NB4 (cell line): Measurements from ENCODE around the gene MMD.
"Not testable (repeated sequence)": the region's sequence is repeated elsewhere in the genome, so short reads cannot be mapped to it uniquely, and the experiment has no call there.

Experiments
- DNase-seq: peaks from one replicate; pipeline ENCODE4 v3.0.0; 2010; ENCODE audit warnings: low read depth
- H3K4me3 ChIP-seq: one replicate; pipeline ENCODE4 v1.5.1; 2011; ENCODE audit warnings: mild to moderate bottlenecking, low read depth, low read length, moderate library complexity
- CTCF ChIP-seq: IDR thresholded peaks from one replicate; pipeline ENCODE4 v1.5.1; 2012; ENCODE audit warnings: low read depth, low read length
- MAX ChIP-seq: IDR thresholded peaks from 2 replicates; pipeline ENCODE4 v1.6.1; 2011; ENCODE audit warnings: low read depth, low read length
- MYC ChIP-seq: IDR thresholded peaks from 2 replicates; pipeline ENCODE4 v1.6.1; 2011; ENCODE audit warnings: low read depth, low read length
- POLR2A ChIP-seq: IDR thresholded peaks from 2 replicates; pipeline ENCODE4 v1.6.1; 2011; ENCODE audit warnings: mild to moderate bottlenecking; ENCODE audit not compliant: insufficient read length; ENCODE audit errors: extremely low read depth

Gene MMD

GRCh38 chr17:55391764-55392467, 29.7 kb downstream of the MMD start:
- DNase-seq = no peak
- no peak overlapping the region for H3K4me3 ChIP-seq
- TF ChIP-seq MAX (no peak), CTCF (no peak), POLR2A (no peak), MYC (no peak)

- DNase-seq = no peak
- TF ChIP-seq MYC (no peak), CTCF (no peak), MAX (no peak), POLR2A (no peak)
- no peak overlapping the region for H3K4me3 ChIP-seq
These were observed 30.3 kb downstream of the MMD start for GRCh38 chr17:55391244-55391757.

- TF ChIP-seq POLR2A (no peak), CTCF (no peak), MAX (no peak), MYC (no peak)
- DNase-seq = no peak
These were observed 31.2 kb downstream of the MMD start for GRCh38 chr17:55390364-55390977.

GRCh38 chr17:55389715-55390114, 31.9 kb downstream of the MMD start:
- H3K4me3 ChIP-seq, DNase-seq: not testable (repeated sequence)

More at GRCh38 chr17:55390364-55390977, 31.2 kb downstream of the MMD start:
- H3K4me3 ChIP-seq = no peak overlapping the region

GRCh38 chr17:55388842-55389241, 32.8 kb downstream of the MMD start:
- no peak for TF ChIP-seq CTCF
- no peak for TF ChIP-seq MYC
- no peak for TF ChIP-seq POLR2A
- no peak for TF ChIP-seq MAX

GRCh38 chr17:55386796-55387332, 34.8 kb downstream of the MMD start:
- no peak overlapping the region for H3K4me3 ChIP-seq
- no peak for DNase-seq
- no peak for TF ChIP-seq MYC
- TF ChIP-seq POLR2A = no peak
- no peak for TF ChIP-seq MAX
- no peak for TF ChIP-seq CTCF

More at GRCh38 chr17:55388842-55389241, 32.8 kb downstream of the MMD start:
- no peak for DNase-seq
- H3K4me3 ChIP-seq = no peak overlapping the region
